Effector memory CD4-positive, alpha-beta T cell (primary cell): Measurements from ENCODE around the gene G3BP2.
"Not testable (repeated sequence)": the region's sequence is repeated elsewhere in the genome, so short reads cannot be mapped to it uniquely, and the experiment has no call there.

ENCODE experiments used
- DNase-seq, 3 donors: peaks; one replicate each; pipeline ENCODE4 v3.0.0-alpha.2; 2020
- H3K27ac ChIP-seq: 2 replicates; pipeline ENCODE4 v1.7.0; 2013; ENCODE audit warnings: mild to moderate bottlenecking, low read length, moderate library complexity; ENCODE audit not compliant: insufficient read depth, poor library complexity, severe bottlenecking
- H3K27me3 ChIP-seq: replicated peaks from 2 replicates; pipeline ENCODE4 v1.7.0; 2013; ENCODE audit warnings: mild to moderate bottlenecking, low read length; ENCODE audit not compliant: insufficient read depth, control insufficient read depth, poor library complexity, severe bottlenecking
- H3K36me3 ChIP-seq: 2 replicates; pipeline ENCODE4 v1.7.0; 2013; ENCODE audit warnings: mild to moderate bottlenecking, low read length, moderate library complexity; ENCODE audit not compliant: control insufficient read depth, insufficient read depth
- H3K4me1 ChIP-seq: 2 replicates; pipeline ENCODE4 v1.7.0; 2013; ENCODE audit warnings: low read length, mild to moderate bottlenecking; ENCODE audit not compliant: control insufficient read depth, insufficient read depth, poor library complexity, severe bottlenecking
- H3K4me3 ChIP-seq: 2 replicates; pipeline ENCODE4 v1.7.0; 2013; ENCODE audit warnings: low read length, low read depth, mild to moderate bottlenecking; ENCODE audit not compliant: insufficient read depth, poor library complexity, severe bottlenecking
- H3K9me3 ChIP-seq: 2 replicates; pipeline ENCODE4 v1.7.0; 2013; ENCODE audit warnings: mild to moderate bottlenecking, low read length, moderate library complexity; ENCODE audit not compliant: control insufficient read depth

Gene G3BP2

DNA sequence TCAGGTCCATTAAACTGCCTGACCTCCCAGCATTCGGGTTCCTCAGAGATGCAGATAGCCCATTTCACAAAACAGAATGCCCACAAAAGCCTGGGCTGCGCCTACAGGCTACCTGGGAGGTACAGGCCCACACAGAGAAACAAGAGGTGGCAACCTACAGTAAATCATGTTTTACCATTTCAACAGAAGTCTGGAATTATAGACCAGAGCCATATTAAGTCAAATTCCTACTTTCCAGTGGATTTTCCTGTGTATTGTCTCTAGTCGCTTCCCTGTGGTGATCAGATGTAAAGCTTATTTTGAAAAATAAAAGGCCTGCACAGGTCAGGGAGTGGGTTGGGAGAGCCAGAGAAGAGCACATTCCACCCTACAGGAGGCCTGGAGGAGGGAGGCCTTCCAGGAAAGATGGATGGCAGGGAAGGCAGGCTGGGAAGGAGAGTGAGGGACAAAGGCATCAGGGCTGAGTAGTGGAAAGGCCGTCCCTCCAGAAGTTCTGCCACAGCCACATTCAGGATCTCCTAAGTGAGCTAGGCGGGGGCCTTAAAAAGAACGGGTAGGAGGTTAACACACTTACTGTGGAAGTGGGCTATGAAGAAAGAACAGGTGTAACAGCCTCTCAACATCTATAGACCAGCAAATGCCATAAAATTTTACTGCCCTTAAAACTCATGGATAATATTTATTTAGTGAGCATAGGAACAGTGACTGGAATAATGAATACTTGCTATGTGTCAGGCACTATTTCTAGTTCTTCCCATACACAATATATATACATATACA lies 32.2 kb upstream of the G3BP2 start:
- no peaks in the 10 kb centered on the region for H3K27me3 ChIP-seq
- no peaks in the 10 kb centered on the region for H3K9me3 ChIP-seq
- no peak for DNase-seq
- no peaks in the 10 kb centered on the region for H3K36me3 ChIP-seq
- H3K4me3 ChIP-seq = no peak overlapping the region
- no peaks in the 10 kb centered on the region for H3K4me1 ChIP-seq
- no peak overlapping the region for H3K27ac ChIP-seq

DNA sequence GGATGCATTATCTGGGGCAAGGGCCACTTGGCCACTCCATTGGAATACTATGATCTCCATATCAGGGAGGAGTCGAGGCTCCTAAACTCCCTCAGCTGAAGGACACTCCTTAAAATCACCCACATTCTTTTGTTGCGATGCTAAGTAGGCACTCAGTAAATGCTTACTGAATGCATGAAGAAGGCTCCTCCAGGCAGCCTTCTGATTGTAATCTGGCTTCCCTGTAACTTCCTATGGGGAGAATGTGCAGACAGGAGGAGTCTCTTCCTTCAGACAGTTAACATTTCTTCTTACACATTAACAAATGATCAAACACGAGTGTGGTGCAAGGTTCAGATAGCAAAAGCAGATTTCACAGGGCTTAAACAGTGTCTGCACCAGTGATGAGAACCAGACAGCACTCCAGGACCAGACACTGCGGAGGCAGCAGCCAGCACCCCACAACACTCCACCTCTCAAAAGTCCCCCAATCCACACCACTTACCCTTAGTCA lies 29.8 kb upstream of the G3BP2 start:
- H3K9me3 ChIP-seq = no peaks in the 10 kb centered on the region
- H3K27me3 ChIP-seq = no peaks in the 10 kb centered on the region
- no peak overlapping the region for H3K27ac ChIP-seq
- H3K36me3 ChIP-seq = no peaks in the 10 kb centered on the region
- peaks cover 11% of the 10 kb centered on the region for H3K4me1 ChIP-seq
- DNase-seq = no peak
- H3K4me3 ChIP-seq = no peak overlapping the region

DNA sequence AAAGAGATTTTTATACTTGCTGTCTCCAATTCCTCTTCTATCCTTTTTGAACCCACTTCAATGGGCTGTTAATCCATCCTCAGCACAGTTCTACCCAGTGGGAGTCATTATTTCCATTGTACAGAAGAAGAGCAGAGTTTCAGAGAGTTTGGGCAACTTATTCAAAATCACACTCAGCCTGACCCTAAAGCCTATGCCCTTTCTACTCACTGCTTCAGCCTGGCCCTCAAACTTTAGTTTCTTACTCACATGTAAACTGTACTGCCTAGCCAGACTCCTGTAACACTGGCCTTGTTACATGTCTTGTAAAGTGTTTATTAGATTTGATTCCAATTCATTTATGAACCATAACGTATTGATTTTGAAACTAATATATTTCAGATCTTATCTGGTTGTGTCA lies 26.1 kb upstream of the G3BP2 start:
- no peaks in the 10 kb centered on the region for H3K9me3 ChIP-seq
- H3K36me3 ChIP-seq = no peaks in the 10 kb centered on the region
- no peaks in the 10 kb centered on the region for H3K27me3 ChIP-seq
- no peak for DNase-seq
- peaks cover 17% of the 10 kb centered on the region for H3K4me1 ChIP-seq
- H3K27ac ChIP-seq = no peak overlapping the region
- H3K4me3 ChIP-seq = no peak overlapping the region

GRCh38 chr4:75698963-75699228 lies 25.7 kb upstream of the G3BP2 start:
- H3K4me3 ChIP-seq = no peak overlapping the region
- no peaks in the 10 kb centered on the region for H3K9me3 ChIP-seq
- no peak for DNase-seq
- peaks cover 17% of the 10 kb centered on the region for H3K4me1 ChIP-seq
- no peaks in the 10 kb centered on the region for H3K36me3 ChIP-seq
- H3K27ac ChIP-seq = no peak overlapping the region
- no peaks in the 10 kb centered on the region for H3K27me3 ChIP-seq

DNA sequence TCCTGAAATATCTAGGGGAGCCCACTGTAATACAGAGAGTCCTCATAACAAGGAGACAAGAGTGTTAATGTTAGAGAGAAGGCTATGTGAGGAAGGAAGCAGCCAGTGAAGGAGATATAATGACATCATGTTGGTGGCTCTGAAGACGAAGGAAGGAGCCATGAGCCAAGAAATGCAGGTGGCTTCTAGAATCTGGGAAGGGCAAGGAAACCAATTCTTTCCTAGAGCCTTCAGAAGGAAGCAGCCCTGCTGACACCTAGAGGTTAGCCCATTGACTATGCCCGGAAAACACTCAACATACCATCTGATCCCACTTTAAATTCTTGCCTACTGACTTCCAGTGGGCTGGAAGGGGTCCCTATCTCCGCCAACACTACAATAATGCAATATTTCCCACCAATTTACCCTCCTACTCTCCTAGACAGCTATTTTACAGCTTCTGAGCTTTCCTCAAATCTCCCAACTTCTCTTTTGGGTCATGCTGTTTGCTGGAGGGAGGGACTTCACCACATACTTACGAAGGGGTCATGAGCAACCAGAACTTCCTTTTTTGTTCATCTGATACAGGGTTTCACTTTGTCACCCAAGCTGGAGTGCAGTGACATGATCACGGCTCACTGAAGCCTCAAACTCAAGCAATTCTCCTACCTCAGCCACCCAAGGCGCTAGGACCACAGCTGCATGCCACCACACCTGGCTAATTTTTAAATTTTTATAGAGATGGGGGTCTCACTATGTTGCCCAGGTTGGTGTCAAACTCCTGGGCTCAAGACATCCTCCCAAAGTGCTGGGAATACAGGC lies 25.2 kb upstream of the G3BP2 start:
- H3K4me1 ChIP-seq = peaks cover 17% of the 10 kb centered on the region
- H3K4me3 ChIP-seq = no peak overlapping the region
- no peaks in the 10 kb centered on the region for H3K27me3 ChIP-seq
- no peaks in the 10 kb centered on the region for H3K9me3 ChIP-seq
- no peak for DNase-seq
- no peak overlapping the region for H3K27ac ChIP-seq
- H3K36me3 ChIP-seq = no peaks in the 10 kb centered on the region

DNA sequence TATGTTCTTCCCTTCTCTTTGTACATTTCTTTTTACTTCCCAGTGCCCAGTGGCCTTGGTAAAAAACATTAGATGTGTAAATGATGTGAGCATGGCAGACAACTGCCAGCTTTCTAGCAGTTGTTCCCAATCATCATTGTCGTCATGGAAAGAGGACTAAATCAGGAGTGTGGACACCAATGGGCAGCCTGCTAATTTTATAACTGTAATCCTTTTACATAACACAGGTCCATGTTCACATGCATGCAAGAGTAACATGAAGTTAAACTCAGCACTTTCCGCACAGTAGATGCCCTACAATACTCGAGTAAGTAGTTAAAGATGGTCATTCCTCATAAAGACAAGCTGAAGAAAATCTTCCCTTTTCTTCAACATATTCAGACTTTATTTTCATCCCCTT lies 23.4 kb upstream of the G3BP2 start:
- Histone ChIP-seq H3K9me3 (no peaks in the 10 kb centered on the region), H3K36me3 (peaks cover 3% of the 10 kb centered on the region), H3K4me1 (peaks cover 17% of the 10 kb centered on the region), H3K27ac (no peak overlapping the region), H3K27me3 (no peaks in the 10 kb centered on the region), H3K4me3 (no peak overlapping the region)
- no peak for DNase-seq

- no peak overlapping the region for H3K27ac ChIP-seq
- no peak for DNase-seq
Observed at GRCh38 chr4:75696071-75696470, 22.9 kb upstream of the G3BP2 start.

GRCh38 chr4:75692066-75692465 lies 18.9 kb upstream of the G3BP2 start:
- DNase-seq, H3K4me3 ChIP-seq: not testable (repeated sequence)

More at GRCh38 chr4:75696071-75696470, 22.9 kb upstream of the G3BP2 start:
- no peaks in the 10 kb centered on the region for H3K9me3 ChIP-seq
- peaks cover 17% of the 10 kb centered on the region for H3K4me1 ChIP-seq
- no peak overlapping the region for H3K4me3 ChIP-seq
- H3K27me3 ChIP-seq = no peaks in the 10 kb centered on the region
- peaks cover 3% of the 10 kb centered on the region for H3K36me3 ChIP-seq

DNA sequence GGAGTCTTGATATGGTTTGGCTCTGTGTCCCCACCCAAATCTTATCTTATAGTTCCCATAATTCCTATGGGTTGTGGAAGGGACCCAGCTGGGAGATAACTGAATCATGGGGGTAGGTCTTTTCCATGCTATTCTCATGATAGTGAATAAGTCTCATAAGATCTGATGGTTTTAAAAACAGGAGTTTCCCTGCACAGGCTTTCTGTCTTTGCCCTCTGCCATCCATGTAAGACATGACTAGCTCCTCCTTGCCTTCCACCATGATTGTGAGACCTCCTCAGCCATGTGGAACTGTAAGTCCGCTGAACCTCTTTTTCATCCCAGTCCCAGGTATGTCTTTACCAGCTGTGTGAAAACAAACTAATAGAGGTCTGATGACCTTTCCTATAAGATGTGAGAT lies 13.9 kb upstream of the G3BP2 start:
- not testable (repeated sequence) for H3K27me3 ChIP-seq, H3K4me3 ChIP-seq, H3K27ac ChIP-seq, H3K4me1 ChIP-seq, H3K9me3 ChIP-seq, H3K36me3 ChIP-seq, DNase-seq

More at GRCh38 chr4:75692066-75692465, 18.9 kb upstream of the G3BP2 start:
- not testable (repeated sequence) for H3K36me3 ChIP-seq, H3K27me3 ChIP-seq, H3K4me1 ChIP-seq, H3K9me3 ChIP-seq, H3K27ac ChIP-seq

GRCh38 chr4:75686346-75686745 lies 13.1 kb upstream of the G3BP2 start:
- Histone ChIP-seq H3K4me1 (peaks cover 9% of the 10 kb centered on the region), H3K27me3 (no peaks in the 10 kb centered on the region), H3K4me3 (no peak overlapping the region), H3K27ac (no peak overlapping the region), H3K36me3 (no peaks in the 10 kb centered on the region), H3K9me3 (no peaks in the 10 kb centered on the region)
- DNase-seq = peak in 2 of 3 donors; percentile 16 to 22
